Uterus (tissue), 4 donors: ENCODE measurements around the gene RAPGEF2. TPM values are rescaled to one million over a fixed set of nuclear protein-coding genes. Genes with fewer than 3 reads are reported as not detected.

Source experiments
- DNase-seq, 2 donors: peaks; one replicate each; pipeline ENCODE4 v3.0.0-alpha.2; 2019 to 2020
- H3K27ac ChIP-seq, 2 donors: fragments of 200-600 bp; sonication (generic); 1 replicate in 1 of 2; 2 replicates in 1 of 2; pipeline ENCODE4 v1.5.1; 2016 to 2018
- H3K27me3 ChIP-seq, 2 donors: fragments of 200-600 bp; sonication (generic); one replicate each; pipeline ENCODE4 v1.5.1; 2018 to 2019; ENCODE audit warnings: control low read depth in 1 of 2
- H3K36me3 ChIP-seq, 2 donors: fragments of 200-600 bp; sonication (generic); one replicate each; pipeline ENCODE4 v1.5.1; 2019; ENCODE audit warnings: control low read depth in 1 of 2
- H3K4me1 ChIP-seq, 2 donors: fragments of 200-600 bp; sonication (generic); one replicate each; pipeline ENCODE4 v1.5.1; 2018 to 2019; ENCODE audit warnings: control low read depth in 1 of 2
- H3K4me3 ChIP-seq, 2 donors: fragments of 200-600 bp; sonication (generic); 1 replicate in 1 of 2; 2 replicates in 1 of 2; pipeline ENCODE4 v1.5.1; 2018 to 2019; ENCODE audit warnings: mild to moderate bottlenecking in 1 of 2
- H3K9me3 ChIP-seq, 2 donors: fragments of 200-600 bp; sonication (generic); one replicate each; pipeline ENCODE4 v1.5.1; 2019; ENCODE audit warnings: control low read depth in 1 of 2
- POLR2A ChIP-seq, 2 donors: fragments of 450-650 bp; IDR thresholded peaks; one replicate each; pipeline ENCODE4 v1.6.1; 2016; ENCODE audit warnings: antibody characterized with exemption in 2 of 2, mild to moderate bottlenecking in 1 of 2, moderate library complexity in 1 of 2
- intact Hi-C: fragments of 100-400 bp; cut with DNase I; formaldehyde crosslinking; loops from one replicate; pipeline ENCODE4 v1.15.1; 2023; ENCODE audit warnings: low total_unique reads
- total RNA-seq, 4 donors: library from RNA; depleted of rRNA in 3 of 4; stranded (reverse); fragments of >200 nt in 3 of 4; gene quantifications; one replicate each; pipeline versions ENCODE4 v1.1.0 to v1.2.4, GENCODE V29; 2014 to 2023
- TF ChIP-seq, protein P1 (sequence below), 4 experiments: fragments of 200-600 bp in 2 of 4; fragments of 450-650 bp in 2 of 4; sonication (generic) in 2 of 4; IDR thresholded peaks; one replicate each; pipeline ENCODE4 v1.5.1; 2016 to 2019; ENCODE audit warnings: antibody characterized with exemption in 4 of 4, mild to moderate bottlenecking in 2 of 4, moderate library complexity in 1 of 4
- donor health status: DM: yes; HTN: yes; CAD: no.

Gene RAPGEF2
- total RNA-seq, 4 donors from 2014 or later = 27.9 to 61.4 (median 40.5) TPM

DNA sequence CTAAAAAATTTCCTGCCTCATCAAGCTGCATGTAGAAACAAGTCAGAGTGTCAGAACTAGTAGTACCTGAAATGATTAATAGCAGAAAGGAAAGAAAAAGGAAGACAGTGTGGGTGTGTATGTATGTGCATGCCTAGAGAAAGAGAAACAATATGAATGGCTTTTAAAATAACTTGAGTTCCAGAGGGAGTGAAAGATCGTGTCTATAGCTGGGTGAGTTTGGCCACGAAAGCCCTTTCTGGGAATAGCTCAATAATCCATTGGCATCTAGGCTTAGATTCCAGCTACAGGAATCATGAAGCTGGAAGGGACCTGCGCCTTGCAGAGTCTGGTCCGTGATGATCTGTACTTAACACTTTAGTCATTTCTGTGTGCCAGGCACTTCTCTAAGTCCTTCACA lies 195.6 kb downstream of the RAPGEF2 start:
- Histone ChIP-seq H3K4me3 (no peak overlapping the region), H3K27me3 (no peaks in the 10 kb centered on the region), H3K9me3 (no peaks in the 10 kb centered on the region), H3K27ac (no peak overlapping the region), H3K36me3 (no peaks in the 10 kb centered on the region), H3K4me1 (no peaks in the 10 kb centered on the region)
- intact Hi-C loops = no loop called here
- DNase-seq = no peak
- TF ChIP-seq, protein P1, sequence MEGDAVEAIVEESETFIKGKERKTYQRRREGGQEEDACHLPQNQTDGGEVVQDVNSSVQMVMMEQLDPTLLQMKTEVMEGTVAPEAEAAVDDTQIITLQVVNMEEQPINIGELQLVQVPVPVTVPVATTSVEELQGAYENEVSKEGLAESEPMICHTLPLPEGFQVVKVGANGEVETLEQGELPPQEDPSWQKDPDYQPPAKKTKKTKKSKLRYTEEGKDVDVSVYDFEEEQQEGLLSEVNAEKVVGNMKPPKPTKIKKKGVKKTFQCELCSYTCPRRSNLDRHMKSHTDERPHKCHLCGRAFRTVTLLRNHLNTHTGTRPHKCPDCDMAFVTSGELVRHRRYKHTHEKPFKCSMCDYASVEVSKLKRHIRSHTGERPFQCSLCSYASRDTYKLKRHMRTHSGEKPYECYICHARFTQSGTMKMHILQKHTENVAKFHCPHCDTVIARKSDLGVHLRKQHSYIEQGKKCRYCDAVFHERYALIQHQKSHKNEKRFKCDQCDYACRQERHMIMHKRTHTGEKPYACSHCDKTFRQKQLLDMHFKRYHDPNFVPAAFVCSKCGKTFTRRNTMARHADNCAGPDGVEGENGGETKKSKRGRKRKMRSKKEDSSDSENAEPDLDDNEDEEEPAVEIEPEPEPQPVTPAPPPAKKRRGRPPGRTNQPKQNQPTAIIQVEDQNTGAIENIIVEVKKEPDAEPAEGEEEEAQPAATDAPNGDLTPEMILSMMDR (IDR thresholded peaks at IDR 0.05) = no peak
- no peak for TF ChIP-seq POLR2A (IDR thresholded peaks at IDR 0.05)

DNA sequence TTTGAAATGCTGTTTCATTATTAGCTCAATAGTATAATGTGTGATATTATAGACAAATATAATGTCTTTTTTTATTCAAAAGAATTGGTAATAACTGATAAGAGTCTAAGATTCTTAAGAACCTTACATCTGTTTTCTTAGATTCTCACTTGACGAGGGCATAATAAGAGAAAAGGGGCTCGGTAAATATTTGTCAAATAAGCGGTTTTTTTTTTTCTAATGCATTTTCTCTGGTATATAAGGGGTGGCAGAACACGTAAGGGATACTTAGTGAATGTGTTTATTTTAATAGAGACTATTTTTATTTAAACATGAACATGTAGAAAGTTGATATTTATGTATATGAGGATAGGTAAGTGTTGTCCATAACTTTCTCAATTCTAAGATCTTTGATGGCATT lies 200.6 kb downstream of the RAPGEF2 start:
- Histone ChIP-seq H3K36me3 (no peaks in the 10 kb centered on the region), H3K4me1 (no peaks in the 10 kb centered on the region), H3K27ac (no peak overlapping the region), H3K9me3 (no peaks in the 10 kb centered on the region), H3K27me3 (no peaks in the 10 kb centered on the region), H3K4me3 (no peak overlapping the region)
- TF ChIP-seq, protein P1 (IDR thresholded peaks at IDR 0.05) = no peak
- no peak for TF ChIP-seq POLR2A (IDR thresholded peaks at IDR 0.05)
- no peak for DNase-seq
- intact Hi-C loops = no loop called here

DNA sequence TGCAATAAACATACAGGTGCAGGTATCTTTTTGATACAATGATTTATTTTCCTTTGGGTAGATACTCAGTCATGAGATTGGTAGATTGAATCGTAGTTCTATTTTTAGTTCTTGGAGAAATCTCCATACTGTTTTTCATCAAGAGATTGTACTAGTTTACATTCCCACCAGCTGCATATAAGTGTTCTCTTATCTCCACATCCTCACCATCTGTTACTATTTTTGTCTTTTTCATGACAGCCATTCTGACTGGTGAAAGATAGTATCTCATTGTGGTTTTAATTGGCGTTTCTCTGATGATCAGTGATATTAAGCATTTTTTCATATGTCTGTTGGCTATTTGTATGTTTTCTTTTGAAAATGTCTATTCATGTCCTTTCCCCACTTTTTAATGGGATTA lies 202.2 kb downstream of the RAPGEF2 start:
- Histone ChIP-seq H3K36me3 (no peaks in the 10 kb centered on the region), H3K4me3 (no peak overlapping the region), H3K9me3 (no peaks in the 10 kb centered on the region), H3K27me3 (no peaks in the 10 kb centered on the region), H3K27ac (no peak overlapping the region), H3K4me1 (no peaks in the 10 kb centered on the region)
- TF ChIP-seq, protein P1 (IDR thresholded peaks at IDR 0.05) = no peak
- no peak for TF ChIP-seq POLR2A (IDR thresholded peaks at IDR 0.05)
- intact Hi-C loops = no loop called here
- no peak for DNase-seq

DNA sequence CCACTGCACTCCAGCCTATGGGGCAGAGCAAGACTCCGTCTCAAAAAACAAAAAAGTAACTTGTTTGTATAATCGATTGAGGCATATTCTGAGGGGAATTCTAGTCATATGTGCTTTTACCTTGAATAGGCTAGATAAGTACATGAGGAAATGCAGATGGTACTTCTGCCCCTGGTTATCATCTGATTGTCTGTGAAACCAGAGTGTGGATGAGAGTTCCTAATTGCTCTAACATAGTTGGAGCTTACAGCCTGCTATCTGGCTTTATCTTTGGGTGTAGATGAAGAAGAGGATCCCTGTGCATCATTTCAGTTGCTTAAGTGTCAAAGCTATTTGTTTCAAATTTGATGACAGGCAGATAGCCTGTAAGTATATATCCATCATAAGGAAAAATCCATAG lies 205.1 kb downstream of the RAPGEF2 start:
- Histone ChIP-seq H3K4me3 (no peak overlapping the region), H3K27ac (no peak overlapping the region), H3K4me1 (no peaks in the 10 kb centered on the region), H3K9me3 (no peaks in the 10 kb centered on the region), H3K27me3 (no peaks in the 10 kb centered on the region), H3K36me3 (no peaks in the 10 kb centered on the region)
- intact Hi-C loops = no loop called here
- TF ChIP-seq POLR2A (IDR thresholded peaks at IDR 0.05) = no peak
- TF ChIP-seq, protein P1 (IDR thresholded peaks at IDR 0.05) = no peak
- DNase-seq = no peak

DNA sequence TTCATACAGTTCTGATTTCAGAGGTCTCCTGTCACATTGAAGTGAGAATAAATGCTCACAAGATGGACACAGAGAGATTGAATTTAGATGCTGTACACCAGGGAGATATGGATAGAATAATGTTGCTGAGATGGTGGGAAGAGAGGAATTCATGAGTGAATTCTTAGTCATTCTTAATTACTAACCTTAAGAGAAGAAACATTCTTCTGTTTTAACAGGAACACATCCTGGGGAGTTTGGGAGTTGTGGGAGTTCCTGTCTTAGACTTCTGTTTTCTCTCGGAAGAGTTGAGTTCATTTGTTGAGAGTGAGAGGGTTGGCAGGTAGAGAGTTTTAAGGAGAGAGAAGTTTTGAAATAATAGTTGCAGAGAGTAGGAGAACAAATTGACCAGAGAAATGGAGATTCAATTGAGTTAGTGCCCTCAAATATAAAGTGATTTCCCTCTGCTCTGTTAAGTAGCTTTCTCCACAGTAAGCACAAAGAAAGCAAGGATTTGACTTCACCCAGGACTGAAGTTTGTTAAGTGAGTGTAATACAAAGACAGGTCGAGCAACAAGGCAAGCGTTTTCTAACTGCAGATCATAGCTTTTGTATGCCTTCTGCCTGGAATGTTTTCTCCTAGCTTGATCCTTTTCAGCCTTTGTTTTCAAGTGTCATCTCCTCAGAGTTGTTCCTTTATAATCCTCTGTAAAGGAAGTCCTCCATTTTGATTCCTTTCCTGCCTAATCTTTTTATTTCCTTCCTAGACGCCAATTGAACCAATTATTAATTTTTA lies 205.9 kb downstream of the RAPGEF2 start:
- H3K27ac ChIP-seq = no peak overlapping the region
- no peak for DNase-seq
- H3K27me3 ChIP-seq = no peaks in the 10 kb centered on the region
- H3K4me1 ChIP-seq = no peaks in the 10 kb centered on the region
- TF ChIP-seq, protein P1 (IDR thresholded peaks at IDR 0.05) = no peak
- no peak for TF ChIP-seq POLR2A (IDR thresholded peaks at IDR 0.05)
- no peaks in the 10 kb centered on the region for H3K36me3 ChIP-seq
- H3K4me3 ChIP-seq = no peak overlapping the region
- intact Hi-C loops = no loop called here
- no peaks in the 10 kb centered on the region for H3K9me3 ChIP-seq
